NCI-H748 treated with DMSO at 0.1 percent for 48 hours (cell line): Measurements from ENCODE around the gene TBL1XR1.
"Not testable (repeated sequence)": the region's sequence is repeated elsewhere in the genome, so short reads cannot be mapped to it uniquely, and the experiment has no call there.

ENCODE experiments used
- DNase-seq: peaks from one replicate; lab custom pipeline; 2025; lab: John Stamatoyannopoulos, UW

Gene TBL1XR1

DNA sequence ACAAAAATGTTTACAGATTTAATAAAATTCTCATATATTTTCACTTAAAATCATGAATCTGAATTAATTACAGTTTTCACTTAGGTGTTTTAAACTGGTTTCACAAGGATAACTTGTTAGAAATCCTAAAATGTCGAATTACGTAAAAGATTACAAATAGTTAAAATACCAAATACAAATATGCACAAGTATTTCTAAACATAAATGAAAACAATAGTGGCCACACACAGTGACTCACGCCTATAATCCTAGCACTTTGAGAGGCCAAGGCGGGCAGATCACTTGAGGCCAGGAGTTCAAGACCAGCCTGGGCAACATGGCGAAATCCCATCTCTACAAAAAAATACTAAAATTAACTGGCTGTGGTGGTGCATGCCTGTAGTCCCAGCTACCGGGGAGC lies 10.9 kb upstream of the TBL1XR1 start:
- no peak for DNase-seq

DNA sequence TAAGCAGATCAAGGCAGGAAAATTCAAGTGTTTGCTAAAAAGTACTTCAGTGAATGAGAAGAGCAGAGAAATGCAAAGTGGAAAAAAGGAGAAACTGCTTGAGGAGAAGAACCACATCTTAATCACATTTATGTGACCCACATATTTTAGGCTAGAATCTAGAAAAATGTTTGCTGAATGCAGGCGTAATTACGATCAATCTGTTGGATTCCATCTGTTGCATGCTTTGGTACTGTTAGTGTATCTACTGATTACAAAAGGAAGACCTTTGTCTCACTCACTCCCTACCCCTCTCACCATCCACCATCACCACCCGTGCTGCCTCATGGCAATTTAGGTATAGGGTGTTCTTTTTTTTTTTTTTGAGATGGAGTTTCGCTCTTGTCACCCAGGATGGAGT lies 9.7 kb upstream of the TBL1XR1 start:
- no peak for DNase-seq

DNA sequence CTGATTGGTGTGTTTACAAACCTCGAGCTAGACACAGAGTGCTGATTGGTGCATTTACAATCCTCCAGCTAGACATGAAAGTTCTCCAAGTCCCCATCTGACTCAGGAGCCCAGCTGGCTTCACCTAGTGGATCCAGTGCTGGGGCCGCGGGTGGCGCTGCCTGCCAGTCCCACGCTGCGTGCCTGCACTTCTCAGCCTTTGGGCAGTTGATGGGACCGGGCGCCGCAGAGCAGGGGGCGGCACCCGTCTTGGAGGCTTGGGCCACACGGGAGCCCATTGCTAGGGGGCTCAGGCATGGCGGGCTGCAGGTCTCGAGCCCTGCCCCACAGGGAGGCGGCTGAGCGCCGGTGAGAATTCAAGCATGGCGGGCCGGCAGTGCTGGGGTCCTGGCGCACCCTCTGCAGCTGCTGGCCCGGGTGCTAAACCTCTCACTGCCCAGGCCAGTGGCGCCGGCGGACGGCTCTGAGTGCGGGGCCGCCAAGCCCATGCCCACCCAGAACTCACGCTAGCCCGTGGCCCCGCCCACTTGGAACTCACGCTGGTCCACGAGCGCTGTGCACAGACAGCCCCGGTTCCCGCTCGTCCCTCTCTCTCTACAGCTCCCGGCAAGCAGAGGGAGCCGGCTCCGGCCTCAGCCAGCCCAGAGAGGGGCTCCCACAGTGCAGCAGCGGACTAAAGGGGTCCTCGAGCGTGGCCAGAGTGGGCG lies 6.6 kb upstream of the TBL1XR1 start:
- DNase-seq: no peak

DNA sequence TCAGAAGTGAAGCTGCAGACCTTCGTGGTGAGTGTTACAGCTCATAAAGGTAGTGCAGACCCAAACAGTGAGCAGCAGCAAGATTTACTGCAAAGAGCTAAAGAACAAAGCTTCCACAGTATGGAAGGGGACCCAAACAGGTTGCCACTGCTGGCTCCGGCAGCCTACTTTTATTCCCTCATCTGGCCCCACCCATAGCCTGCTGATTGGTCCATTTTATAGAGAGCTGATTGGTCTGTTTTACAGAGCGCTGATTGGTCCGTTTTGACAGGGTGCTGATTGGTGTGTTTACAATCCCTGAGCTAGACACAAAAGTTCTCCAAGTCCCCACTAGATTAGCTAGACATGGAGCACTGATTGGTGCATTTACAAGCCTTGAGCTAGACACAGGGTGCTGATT lies 5.7 kb upstream of the TBL1XR1 start:
- not testable (repeated sequence) for DNase-seq

DNA sequence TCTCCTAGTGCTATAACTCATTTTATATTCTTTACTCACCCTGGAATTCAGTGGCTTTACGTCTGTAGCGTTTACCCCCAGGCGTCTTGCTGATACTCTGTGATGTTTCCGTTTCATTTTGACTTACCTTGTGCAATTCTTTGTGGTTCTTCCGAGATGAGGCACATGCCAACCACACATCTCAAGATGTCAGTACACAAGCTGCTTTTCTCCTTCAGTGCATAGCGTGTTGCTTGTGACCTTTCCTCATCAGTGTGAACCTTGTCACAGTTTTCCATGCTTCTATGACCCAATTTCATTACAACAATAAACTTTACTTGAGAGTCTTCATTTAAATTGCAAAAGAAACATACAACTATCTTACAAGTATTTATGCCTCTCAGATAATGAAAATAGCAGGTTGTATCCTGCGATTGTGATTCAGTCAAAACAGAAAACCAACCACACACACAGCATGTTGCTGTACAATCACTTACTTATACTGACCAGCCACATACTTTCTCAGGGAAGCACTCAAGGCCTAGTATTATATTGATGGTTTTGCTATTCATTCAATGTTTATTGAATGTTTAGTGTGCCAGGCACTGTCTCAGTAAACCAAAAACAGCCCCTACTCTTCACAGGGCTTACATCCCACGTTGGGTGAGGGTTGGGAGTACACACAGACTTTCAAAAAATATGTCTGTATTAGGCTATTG lies 4.6 kb upstream of the TBL1XR1 start:
- no peak for DNase-seq

DNA sequence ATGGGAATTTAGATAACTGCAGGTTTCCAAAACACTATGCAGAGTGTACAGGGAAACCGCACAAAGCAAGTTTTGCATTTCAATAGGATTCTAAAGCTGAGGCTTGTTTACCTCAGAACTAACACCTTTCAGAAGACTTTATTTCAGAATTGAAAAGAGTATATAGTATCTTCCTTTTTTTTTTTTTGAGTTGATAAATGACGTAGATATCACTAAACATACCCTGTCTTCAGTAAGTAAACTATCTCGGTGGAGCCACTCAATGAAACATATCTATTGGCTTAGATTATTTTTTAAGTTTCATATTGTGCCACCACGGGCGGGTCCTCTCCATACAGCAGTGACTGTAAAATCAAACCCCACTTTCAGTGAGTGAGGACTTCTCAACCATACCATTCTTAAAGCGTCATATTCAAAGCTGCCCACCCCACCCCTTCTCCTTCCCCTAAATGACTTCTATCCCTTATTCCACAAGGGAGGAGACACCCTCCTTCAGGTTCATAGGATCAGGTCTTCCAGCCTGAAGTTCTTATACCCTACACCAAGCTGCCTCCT lies 2.0 kb upstream of the TBL1XR1 start:
- no peak for DNase-seq

DNA sequence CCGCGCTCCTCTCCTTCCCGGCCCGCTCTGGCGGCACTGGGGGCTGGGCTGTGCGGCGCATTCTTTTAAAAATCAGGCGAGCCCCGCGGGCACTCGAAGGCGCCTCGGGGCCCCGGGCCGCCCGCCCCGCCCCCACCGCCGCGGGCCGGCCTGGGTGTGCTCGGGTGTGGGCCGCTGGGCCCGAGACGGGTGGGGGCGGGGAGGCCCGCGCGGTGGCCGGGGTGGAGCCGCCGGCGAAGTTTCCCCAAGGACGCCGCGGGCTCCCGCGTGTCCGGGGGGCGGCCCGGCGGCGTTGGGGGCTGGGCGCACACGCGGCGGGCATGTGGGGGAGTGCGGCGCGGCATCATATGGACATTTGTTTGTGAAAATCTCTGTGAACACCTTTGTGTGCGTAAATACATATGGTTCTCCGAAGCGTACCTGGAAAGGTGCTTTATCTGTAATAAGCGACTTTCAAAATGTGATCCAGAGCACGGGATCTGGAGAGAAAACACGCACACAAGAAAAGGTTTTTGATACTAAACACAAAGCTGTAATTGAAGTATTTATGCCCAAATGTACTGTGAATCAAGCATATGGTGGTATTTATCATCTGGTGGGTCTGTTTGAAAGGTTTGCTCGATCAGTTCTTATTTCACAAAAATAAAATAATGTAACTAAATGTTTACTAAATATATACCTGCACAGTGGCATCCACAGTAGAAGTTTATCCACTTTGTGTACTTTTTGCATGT lies 612 bp upstream of the TBL1XR1 start:
- DNase-seq: peak; percentile 42

DNA sequence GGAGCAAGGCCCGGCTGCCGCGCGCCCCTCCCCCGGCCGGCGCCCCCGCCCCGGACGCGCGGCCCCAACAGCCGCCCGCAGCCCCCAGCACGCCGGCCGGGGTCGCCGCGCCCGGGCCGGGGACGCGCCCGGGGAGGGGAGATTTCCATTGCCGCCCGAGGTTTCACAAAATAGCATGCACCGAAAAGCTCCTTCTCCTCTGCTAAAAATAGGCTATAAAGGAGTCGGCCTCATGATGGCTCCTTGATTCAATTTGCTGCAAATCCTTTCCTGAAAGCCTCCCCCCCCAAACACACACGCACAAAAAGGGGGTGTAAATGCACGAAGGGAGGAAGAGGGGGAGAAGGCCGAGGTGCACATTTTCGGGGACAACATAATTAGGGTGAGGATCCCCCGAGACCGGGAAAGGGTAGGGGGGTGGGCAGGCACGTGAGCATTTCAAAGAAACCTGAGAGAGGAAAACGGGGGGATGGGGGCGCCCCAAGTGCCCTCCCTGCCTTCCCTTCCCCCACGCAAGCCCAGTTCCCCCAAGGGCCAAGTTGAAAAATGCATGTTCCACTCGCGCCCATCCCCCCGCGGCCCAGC lies 734 bp downstream of the TBL1XR1 start:
- no peak for DNase-seq

DNA sequence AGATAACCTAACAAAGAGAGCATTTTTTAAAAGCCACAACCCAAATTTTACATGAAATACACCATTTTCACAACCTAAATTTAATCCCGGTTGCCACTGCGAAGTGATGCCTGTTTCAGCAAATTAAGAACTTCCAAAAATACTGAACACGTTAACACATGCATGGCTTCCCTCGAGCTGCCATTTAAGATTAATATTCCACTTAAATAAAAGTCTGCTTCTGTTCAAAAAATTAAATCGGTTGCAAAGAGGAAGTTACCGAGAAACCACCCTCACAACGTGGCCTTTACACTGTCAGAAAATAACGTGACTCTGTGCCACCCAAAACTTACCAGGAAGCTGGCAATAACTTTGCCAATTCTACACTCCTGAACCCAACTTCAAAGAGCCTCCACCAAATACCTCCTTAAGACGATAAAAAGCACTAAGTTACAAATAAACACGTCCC lies 1.2 kb downstream of the TBL1XR1 start:
- no peak for DNase-seq

DNA sequence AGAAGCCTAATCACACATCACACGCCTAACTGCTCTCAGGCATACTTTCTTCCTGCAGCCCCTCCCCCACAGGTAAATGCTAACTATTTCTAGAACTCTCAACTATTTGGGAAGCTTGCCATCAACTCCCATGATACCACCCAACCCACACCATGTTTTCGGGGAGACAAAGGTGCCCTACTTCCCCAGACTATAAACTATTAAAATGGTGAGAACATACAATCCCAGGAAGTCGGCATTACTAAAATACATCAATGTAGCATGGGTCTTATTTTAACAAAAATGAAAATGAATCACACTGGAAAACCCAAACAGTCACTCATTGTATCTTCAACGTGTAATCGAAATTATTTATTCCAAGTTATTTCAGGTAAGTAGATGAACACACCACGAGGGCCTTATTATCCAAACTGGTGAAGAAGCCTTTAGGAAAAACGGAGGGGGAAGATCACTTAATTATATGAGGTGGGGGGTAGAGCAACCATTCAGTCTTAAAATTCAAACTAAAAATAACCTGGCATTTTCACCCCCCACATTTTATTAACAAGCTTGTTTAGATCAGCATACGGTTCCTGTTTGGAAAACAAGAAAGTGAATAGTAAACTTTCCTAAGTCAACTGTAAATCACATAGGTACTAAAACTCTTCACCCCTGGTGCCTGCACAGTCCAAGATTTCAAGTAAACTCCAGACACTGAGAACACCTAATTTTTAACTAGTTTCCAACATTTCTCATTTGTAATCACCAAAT lies 1.9 kb downstream of the TBL1XR1 start:
- DNase-seq: peak; percentile 21

DNA sequence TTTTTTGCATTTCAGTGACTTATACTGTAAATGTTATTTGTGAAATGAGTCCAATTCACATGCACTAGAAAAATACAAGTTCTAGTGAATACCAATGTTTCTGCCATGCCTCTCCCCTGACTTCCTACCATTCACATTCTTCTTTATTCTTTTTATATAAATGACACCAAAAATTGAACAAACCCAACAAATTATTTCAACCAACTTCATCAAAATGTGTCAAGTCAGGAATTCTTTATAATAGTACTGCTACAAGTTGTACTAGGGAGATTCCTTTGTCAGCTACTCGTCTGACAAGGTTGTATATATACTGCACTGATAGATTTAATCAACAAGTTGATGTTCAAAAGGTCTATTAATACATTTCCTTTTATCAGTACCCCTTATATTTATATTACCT lies 3.0 kb downstream of the TBL1XR1 start:
- DNase-seq: no peak

DNA sequence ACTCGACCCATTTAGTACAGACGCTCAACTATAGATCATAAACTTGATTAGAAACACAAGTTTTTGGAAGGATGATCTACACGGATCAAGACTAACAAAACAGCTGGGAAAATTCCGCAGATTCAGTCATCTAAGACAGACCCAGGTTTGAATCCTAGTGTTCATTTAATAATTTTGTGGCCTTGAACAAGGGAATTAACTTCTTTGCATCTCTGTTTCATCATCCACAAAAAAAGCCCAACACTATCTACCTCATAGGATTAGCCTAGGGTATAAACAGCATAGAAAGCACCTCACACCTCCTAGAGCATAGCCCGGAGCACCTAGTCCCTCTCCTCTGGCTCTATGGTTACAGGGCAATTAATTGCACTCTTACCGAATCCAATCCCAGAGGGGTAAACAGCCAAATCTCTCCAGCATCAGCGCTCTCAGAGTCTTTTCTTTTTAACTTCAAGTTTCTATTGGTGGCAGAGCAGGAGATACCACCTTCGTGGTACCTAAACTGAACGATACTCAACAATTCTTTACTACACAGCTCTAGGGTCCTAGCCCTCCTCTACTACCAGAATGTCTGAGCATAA lies 3.5 kb downstream of the TBL1XR1 start:
- no peak for DNase-seq

DNA sequence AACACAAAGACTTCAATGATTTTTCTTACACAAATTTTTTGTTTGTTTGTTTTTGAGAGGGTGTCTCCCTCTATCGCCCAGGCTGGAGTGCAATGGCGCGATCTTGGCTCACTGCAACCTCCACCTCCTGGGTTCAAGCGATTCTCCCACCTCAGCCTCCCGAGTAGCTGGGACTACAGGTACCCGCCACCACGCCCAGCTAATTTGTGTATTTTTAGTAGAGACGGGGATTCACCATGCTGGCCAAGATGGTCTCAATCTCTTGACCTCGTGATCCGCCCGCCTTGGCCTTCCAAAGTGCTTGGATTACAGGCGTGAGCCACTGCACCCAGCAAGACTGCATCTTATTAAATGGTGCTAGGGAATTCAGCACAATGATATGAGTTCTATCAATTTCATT lies 4.0 kb downstream of the TBL1XR1 start:
- not testable (repeated sequence) for DNase-seq

DNA sequence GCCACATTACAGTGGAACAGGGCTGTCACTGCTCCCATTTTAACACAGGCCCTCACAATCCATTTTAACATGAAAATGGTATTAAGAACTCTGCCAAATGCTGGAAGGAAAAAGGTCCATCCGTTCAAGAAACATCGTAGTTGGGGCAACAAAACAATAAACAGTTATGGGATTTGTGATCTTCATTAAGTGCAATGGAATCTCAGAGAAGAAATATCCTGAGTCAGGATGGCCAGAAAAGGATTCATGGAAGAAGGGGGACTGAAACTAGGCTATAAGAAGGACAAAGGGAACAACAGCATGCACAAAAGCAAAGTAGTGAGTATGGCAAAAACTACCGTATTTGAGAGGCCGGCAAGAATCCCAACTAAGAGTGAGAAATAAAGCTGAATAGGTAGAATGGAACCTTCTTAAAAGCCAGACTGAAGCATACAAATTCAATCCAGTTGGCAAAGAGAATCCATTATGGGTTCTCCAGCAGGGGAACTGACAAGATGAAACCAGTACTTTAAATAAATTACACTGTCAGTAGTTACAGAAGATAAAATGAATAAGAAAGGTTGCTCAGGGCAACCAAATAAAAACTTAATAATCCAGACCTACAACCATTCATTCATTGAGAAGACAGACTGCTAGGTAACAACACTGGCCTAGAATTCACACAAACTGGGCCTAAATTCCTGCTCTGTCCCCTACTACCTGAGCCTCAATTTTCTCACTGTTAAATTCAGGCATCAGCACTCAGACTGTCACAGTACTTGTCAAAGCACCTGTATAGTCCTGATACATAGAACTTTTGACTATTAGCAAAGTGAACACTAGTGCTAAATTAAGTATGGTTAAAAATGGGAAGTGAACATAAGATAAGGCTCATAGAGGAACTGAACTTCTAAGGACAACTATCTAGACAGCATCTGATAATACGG lies 6.3 kb downstream of the TBL1XR1 start:
- no peak for DNase-seq

DNA sequence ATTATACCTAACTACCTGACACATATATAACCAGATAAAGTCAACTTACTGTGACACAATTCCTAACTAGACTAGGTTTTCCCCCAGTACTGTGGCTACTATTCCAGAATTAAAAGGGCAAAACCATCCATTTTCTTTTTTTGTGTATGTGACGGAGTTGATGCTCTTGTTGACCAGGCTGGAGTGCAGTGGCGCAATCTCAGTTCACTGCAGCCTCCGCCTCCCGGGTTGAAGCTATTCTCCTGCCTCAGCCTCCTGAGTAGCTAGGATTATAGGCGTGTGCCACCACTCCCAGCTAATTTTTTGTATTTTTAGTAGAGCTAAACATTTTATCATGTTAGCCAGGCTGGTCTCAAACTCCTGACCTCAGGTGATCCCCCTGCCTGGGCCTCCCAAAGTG lies 7.1 kb downstream of the TBL1XR1 start:
- not testable (repeated sequence) for DNase-seq

DNA sequence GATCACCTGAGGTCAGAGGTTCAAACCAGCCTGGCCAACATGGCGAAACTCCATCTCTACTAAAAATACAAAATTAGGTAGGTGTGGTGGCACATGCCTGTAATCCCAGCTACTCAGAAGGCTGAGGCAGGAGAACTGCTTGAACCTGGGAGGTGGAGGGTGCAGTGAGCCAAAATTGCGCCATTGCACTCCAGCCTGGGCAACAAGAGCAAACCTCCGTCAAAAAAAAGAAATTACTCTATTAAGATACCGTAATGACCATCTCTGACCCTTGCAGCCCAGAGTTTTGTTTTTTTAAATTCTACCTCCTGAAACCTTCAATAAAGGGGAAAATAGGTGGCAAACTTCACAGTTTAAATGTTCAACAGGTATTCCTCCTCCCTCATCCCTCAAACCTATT lies 9.0 kb downstream of the TBL1XR1 start:
- not testable (repeated sequence) for DNase-seq

DNA sequence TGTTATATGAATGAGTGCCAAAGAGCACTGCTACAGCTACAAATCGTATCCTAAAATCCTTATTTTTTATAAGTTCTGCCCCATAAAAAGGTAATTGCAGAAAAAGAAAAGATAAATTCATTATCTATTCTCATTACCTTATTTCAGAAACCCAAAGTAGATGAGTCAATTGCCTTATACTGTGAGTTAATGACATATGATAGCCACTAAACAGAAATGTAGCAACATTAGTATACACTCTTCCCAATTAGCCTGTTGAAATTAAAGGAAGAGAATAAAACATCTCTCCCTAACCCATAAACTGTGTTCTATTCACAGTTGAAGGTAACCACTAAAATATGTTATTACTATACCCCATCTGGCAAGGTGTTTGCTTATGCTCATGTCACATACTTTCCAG lies 11.0 kb downstream of the TBL1XR1 start:
- no peak for DNase-seq

DNA sequence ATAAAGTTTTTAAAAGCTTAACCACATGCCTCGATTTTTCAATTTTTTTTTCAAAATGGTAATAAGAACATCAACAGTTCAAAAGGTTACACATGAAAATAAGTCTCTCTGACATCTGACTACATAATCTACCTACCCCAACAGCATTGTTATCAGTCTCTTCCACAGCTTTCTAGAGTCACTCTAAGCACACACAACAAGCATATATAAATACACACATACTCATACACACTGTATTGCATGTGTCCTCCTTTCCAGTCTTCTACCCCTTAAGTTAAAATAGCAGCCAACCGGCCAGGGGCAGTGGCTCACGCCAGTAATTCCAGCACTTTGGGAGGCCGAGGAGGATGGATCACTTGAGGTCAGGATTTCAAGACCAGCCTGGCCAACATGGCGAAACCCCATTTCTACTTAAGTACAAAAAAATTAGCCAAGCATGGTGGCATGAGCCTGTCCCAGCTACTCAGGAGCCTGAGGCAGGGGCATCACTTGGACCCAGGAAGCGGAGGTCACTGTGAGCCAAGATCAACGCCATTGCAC lies 12.2 kb downstream of the TBL1XR1 start:
- DNase-seq: no peak

DNA sequence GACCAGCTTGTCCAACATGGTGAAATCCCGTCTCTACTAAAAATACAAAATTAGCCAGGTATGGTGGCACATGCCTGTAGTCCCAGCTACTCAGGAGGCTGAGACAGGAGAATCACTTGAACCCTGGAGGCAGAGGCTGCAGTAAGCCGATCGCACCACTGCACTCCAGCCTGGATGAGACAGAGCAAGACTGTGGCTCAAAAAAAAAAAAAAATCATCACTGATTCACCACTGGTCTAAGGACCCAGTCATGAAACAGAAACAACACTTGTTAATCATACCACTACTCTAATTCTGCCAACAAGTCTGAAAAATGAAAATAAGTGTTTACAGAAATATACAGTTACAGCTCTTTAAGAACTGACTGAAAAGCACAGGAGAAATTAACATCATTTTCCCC lies 12.7 kb downstream of the TBL1XR1 start:
- DNase-seq: not testable (repeated sequence)

DNA sequence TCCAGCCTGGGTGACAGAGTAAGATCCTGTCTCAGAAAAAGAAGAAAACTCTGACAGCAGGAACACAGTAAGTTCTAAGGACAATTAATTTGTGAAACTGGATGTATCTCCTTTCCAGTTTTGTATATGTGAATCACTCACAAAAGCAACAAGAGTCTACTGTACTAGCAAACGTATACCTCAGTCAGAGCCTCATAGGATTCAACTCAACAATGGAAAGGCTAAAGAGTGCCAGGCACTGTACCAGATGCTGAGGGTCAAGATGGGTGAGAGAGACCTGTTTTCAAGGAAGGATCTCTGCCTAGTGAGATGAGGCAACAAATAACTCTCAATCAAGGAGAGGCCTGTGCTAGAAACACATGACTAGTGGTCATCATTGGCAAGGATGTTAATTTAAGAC lies 14.9 kb downstream of the TBL1XR1 start:
- DNase-seq: no peak
